ENCODE measurements around the gene C10orf120.

Gene C10orf120

GRCh38 chr10:122665329-122665860 is 34.3 kb downstream of the C10orf120 start:
- TF ChIP-seq, protein P1, sequence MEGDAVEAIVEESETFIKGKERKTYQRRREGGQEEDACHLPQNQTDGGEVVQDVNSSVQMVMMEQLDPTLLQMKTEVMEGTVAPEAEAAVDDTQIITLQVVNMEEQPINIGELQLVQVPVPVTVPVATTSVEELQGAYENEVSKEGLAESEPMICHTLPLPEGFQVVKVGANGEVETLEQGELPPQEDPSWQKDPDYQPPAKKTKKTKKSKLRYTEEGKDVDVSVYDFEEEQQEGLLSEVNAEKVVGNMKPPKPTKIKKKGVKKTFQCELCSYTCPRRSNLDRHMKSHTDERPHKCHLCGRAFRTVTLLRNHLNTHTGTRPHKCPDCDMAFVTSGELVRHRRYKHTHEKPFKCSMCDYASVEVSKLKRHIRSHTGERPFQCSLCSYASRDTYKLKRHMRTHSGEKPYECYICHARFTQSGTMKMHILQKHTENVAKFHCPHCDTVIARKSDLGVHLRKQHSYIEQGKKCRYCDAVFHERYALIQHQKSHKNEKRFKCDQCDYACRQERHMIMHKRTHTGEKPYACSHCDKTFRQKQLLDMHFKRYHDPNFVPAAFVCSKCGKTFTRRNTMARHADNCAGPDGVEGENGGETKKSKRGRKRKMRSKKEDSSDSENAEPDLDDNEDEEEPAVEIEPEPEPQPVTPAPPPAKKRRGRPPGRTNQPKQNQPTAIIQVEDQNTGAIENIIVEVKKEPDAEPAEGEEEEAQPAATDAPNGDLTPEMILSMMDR (conservative IDR thresholded peaks at IDR 0.05; ENCODE audit: low read depth, low read length) = no peak
- no peak for DNase-seq (ENCODE audit: low read depth)
- no peak overlapping the region for H3K4me3 ChIP-seq (ENCODE audit: low read depth, low read length)

- TF ChIP-seq, protein P1 (conservative IDR thresholded peaks at IDR 0.05; ENCODE audit: low read depth, low read length) = no peak
- no peak for DNase-seq (ENCODE audit: low read depth)
- H3K4me3 ChIP-seq (ENCODE audit: low read depth, low read length) = no peak overlapping the region
Observed at GRCh38 chr10:122664501-122664900, 35.1 kb downstream of the C10orf120 start.

GRCh38 chr10:122663516-122664130 is 36.0 kb downstream of the C10orf120 start:
- no peak for DNase-seq (ENCODE audit: low read depth)
- no peak overlapping the region for H3K4me3 ChIP-seq (ENCODE audit: low read depth, low read length)
- TF ChIP-seq, protein P1 (conservative IDR thresholded peaks at IDR 0.05; ENCODE audit: low read depth, low read length) = no peak

DNA sequence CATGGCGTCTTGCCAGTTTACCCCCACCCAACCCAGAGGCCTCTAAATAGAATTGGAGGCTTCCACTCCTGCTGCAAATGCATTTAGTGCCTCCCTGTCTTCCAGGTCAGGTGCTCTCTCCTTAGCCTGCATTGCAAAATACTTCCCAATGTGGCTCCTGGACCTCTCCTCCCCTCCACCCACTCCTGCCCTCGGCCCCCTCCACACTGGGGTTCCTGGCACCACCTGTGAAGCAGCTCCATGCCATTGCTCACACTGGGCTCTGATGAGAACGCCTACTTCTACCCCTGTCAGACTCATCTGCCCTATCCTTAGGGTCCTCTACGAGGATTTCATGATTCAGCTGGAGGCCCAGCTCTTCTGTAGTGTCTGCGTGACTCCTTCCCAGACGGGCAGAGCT is 37.4 kb downstream of the C10orf120 start:
- DNase-seq (ENCODE audit: low read depth) = no peak
- no peak overlapping the region for H3K4me3 ChIP-seq (ENCODE audit: low read depth, low read length)
- TF ChIP-seq, protein P1 (conservative IDR thresholded peaks at IDR 0.05; ENCODE audit: low read depth, low read length) = no peak

DNA sequence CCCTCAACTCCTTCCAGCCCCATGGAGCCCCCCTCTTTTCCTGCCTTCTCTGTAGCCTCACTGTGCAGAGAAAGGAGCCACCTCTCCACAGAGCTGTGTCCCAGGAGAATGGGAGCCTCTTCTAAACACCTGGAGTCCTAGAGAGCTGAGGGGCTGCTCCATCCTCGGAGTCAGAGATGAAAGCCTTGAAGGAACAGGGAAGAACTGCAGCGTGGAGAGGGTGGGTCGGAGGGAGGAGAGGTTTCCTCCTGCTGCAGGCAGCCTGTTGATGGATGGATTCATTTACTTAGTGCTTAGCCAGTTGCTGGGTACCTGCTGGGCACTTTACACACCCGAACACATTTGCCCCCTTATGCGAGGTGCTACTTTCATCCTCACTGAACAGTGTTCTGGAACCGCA is 39.0 kb downstream of the C10orf120 start:
- TF ChIP-seq, protein P1 (conservative IDR thresholded peaks at IDR 0.05; ENCODE audit: low read depth, low read length) = no peak
- no peak overlapping the region for H3K4me3 ChIP-seq (ENCODE audit: low read depth, low read length)
- no peak for DNase-seq (ENCODE audit: low read depth)

GRCh38 chr10:122659651-122660050 is 40.0 kb downstream of the C10orf120 start:
- TF ChIP-seq, protein P1 (conservative IDR thresholded peaks at IDR 0.05; ENCODE audit: low read depth, low read length) = no peak
- DNase-seq (ENCODE audit: low read depth) = no peak
- no peak overlapping the region for H3K4me3 ChIP-seq (ENCODE audit: low read depth, low read length)

DNA sequence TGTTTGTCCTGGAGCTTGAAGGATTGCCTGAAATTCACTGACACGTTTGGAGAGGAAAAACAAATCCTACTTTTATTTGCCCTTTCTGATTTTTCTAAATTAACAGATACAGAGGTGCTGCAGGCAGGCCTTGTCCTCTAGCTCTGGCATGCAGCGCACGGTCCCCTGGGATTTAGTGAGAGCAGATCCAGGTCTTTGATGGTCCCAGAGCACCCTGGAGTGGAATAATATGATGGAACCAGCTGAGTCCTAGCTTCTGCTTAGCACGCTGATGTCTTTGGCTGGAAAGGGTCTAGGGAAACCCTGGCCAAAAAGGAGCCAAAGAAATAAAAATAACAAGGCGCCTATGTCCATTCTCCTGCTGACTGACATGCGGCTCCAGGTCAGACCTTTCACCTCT is 40.5 kb downstream of the C10orf120 start:
- TF ChIP-seq, protein P1 (conservative IDR thresholded peaks at IDR 0.05; ENCODE audit: low read depth, low read length) = no peak
- no peak for DNase-seq (ENCODE audit: low read depth)
- H3K4me3 ChIP-seq (ENCODE audit: low read depth, low read length) = no peak overlapping the region
